Measurements from ENCODE around the gene CD79B. TPM values are rescaled to one million over a fixed set of nuclear protein-coding genes. Genes with fewer than 3 reads are reported as not detected.
"Not testable (repeated sequence)": the region's sequence is repeated elsewhere in the genome, so short reads cannot be mapped to it uniquely, and the experiment has no call there.

The CD79B gene
- total and polyA plus RNA-seq, 5 experiments from 2014 or later = 14.5 to 42.8 (median 21.9) TPM

DNA sequence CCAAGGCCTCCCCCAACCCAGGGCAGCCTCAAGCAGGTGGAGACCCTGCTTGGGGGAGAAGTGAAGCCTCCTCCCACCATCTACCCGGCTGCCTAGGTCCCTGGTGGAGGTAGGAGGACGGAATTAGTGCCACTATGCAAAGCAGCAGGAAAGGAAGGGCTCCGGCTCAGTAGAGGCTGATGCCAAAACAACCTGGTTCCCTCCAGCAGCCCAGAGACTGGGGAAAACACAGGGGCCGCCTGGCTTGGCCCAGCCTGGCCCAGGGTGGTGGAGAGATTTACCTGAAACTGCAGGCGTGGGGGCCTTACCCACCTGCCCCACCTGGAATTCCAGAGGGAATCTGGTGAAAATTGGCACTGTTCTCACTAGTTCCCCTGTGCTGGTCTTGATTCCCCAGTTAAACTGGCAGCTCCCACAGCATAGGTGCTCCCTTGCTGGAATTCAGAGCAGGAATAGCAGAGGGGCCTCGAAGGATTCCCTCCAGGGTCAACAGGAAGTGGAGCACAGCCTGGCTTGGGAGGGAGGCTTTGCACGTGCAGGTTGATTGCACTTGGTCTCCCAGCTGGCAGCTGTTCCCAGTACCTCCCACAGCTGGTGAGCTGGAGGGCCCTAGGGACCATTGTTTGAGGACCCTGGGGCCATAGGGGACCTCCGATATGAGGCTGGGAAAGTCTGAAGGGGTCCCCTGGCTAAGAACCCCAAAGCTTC, 4.5 kb downstream of the CD79B start:
- H3K4me1 Mint-ChIP-seq = peaks cover 11 to 54% (median 24%) of the 10 kb centered on the region in 4 donors
- DNase-seq (no peak), ATAC-seq (no peak)
- H3K27ac Mint-ChIP-seq = peak overlapping the region in 2 of 10 donors; percentile 30 to 72
- no peaks in the 10 kb centered on the region for H3K27me3 Mint-ChIP-seq
- POLR2A ChIA-PET = interaction anchor here (1.8 kb wide), 1 partner anchor 19 kb away, joined by 8 read pairs; no protein-coding TSS in a partner anchor
- H3K36me3 Mint-ChIP-seq = peaks cover 0 to 3% (median 0%) of the 10 kb centered on the region in 3 donors
- H3K4me3 Mint-ChIP-seq = peak overlapping the region in 2 of 10 donors; percentile 14 to 76
- no peaks in the 10 kb centered on the region for H3K9me3 Mint-ChIP-seq

DNA sequence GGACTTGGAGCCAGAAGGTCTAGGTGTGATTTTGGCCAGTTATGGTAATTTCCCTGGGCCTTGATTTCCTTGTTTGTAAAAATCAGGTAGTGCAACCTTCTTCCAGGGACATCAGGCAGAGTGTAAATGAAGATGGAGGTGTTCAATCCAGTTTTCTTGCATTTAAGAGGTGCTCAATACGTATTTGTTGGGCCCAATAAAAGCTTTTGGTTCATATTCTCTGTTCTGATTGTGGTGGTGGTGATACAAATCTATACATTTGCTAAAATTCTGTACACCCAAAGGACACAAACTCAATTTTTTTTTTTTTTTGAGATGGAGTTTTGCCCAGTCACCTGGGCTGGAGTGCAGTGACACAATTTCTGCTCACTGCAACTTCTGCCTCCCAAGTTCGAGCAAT, 6.0 kb downstream of the CD79B start:
- POLR2A ChIA-PET = interaction anchor here (1.8 kb wide), 1 partner anchor 20 kb away, joined by 8 read pairs; no protein-coding TSS in a partner anchor
- H3K9me3 Mint-ChIP-seq = no peaks in the 10 kb centered on the region
- H3K4me3 Mint-ChIP-seq = no peak overlapping the region
- no peaks in the 10 kb centered on the region for H3K27me3 Mint-ChIP-seq
- H3K4me1 Mint-ChIP-seq = peaks cover 7 to 50% (median 10%) of the 10 kb centered on the region in 4 donors
- peaks cover 0 to 3% (median 0%) of the 10 kb centered on the region in 3 donors for H3K36me3 Mint-ChIP-seq
- DNase-seq (no peak), ATAC-seq (no peak)
- H3K27ac Mint-ChIP-seq = peak overlapping the region in 3 of 10 donors; percentile 1 to 75 (median 13)

DNA sequence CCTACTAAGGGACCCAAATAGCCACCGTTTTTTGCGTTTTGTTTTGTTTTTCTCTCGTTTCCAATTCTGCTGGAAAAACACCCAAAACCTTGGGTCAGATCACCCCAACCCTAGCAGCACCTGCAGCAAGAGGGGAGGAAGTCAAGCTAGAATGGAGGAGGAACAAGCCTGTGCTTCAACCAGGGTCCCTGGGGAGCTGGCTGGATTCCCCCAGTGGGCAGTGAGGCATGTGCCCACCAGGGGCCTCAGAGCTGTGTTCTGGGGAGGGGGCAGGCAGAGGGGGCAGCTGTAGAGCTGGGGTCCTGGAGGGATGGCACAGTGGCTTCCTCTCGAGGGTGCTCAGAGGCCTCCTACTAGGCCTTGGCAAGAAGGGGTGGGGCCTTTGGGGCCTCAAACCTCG, 6.5 kb downstream of the CD79B start:
- H3K27ac Mint-ChIP-seq = peak overlapping the region in 2 of 10 donors; percentile 14 to 75
- DNase-seq = peak in 1 of 10 donors; percentile 54
- POLR2A ChIA-PET = interaction anchor here (1.1 kb wide), 1 partner anchor 95 kb away, joined by 3 read pairs; the partner anchor contains the start of gene ICAM2
- peak in 1 of 2 donors; percentile 58 for ATAC-seq
- peak overlapping the region in 1 of 10 donors; percentile 36 for H3K4me3 Mint-ChIP-seq
- peaks cover 0 to 3% (median 0%) of the 10 kb centered on the region in 3 donors for H3K36me3 Mint-ChIP-seq
- H3K4me1 Mint-ChIP-seq = peaks cover 3 to 51% (median 5%) of the 10 kb centered on the region in 4 donors
- H3K9me3 Mint-ChIP-seq = no peaks in the 10 kb centered on the region
- H3K27me3 Mint-ChIP-seq = no peaks in the 10 kb centered on the region

DNA sequence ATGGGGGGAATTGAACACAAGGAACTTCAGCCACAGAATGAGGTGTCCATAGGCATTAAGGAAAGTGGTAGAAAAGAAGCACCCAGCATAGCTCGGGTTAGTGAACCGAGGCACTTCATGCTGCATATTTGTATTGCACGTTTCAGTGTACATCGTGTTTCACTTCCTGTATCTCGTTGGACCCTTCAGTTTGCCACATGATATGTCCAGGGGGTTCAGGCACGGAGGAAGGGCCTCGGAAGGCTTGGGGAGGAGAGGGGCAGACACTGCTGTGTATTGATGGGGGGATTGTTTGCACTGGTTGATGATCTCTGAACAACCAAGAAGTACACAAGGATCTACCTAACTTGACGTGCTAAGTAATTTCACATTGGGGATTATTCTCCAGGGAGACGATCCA, 9.7 kb downstream of the CD79B start:
- peak in 1 of 10 donors; percentile 19 for DNase-seq
- POLR2A ChIA-PET, H3K27me3 Mint-ChIP-seq, H3K36me3 Mint-ChIP-seq, ATAC-seq, H3K9me3 Mint-ChIP-seq: not testable (repeated sequence)
- H3K27ac Mint-ChIP-seq = peak overlapping the region in 3 of 10 donors; percentile 60 to 87 (median 82)
- peak overlapping the region in 2 of 10 donors; percentile 43 to 65 for H3K4me3 Mint-ChIP-seq
- H3K4me1 Mint-ChIP-seq = peaks cover 4 to 54% (median 9%) of the 10 kb centered on the region in 4 donors

DNA sequence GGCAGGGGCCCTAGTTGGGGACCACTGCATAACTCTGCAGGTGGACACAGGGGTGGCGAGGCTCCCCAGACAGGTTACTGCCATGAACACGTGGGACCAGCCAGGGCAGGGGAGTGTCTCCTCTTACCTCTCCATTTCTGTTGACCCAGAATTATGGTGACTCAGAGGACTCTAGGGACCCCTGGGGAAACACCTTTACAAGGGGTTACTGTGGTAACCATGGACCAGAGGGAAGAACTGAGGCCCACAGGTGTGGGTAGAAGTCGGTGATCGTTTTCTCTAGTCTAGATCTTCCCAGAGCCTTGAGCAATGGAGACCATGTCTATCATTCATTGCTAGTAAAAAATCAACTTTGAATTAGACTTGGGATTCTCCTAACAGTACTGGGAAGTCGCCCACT, 11.4 kb downstream of the CD79B start:
- not testable (repeated sequence) for H3K36me3 Mint-ChIP-seq, H3K27me3 Mint-ChIP-seq, ATAC-seq, DNase-seq, H3K9me3 Mint-ChIP-seq, H3K4me3 Mint-ChIP-seq
- H3K4me1 Mint-ChIP-seq = peaks cover 4 to 52% (median 9%) of the 10 kb centered on the region in 4 donors
- peak overlapping the region in 3 of 10 donors; percentile 11 to 36 (median 25) for H3K27ac Mint-ChIP-seq
- POLR2A ChIA-PET = interaction anchor here (2.3 kb wide), 1 partner anchor 105 kb away, joined by 14 read pairs; no protein-coding TSS in a partner anchor

DNA sequence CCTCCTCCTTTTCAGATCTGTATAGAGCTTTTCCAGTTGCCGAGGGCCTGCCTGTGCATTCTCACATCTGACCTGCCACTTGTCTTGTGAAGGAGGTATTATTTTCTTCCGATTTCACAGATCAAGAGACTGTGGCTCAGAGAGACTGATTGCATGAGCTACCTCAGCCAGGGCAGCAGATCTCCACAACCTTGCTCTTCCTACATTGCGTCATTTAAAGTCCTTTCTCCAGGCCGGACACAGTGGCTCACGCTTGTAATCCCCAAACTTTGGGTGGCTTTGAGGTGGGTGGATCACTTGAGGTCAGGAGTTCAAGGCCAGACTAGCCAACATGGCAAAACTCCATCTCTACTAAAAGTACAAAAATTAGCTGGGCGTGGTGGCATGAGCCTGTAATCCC, 12.1 kb downstream of the CD79B start:
- H3K4me1 Mint-ChIP-seq = peaks cover 4 to 52% (median 9%) of the 10 kb centered on the region in 4 donors
- not testable (repeated sequence) for H3K4me3 Mint-ChIP-seq, H3K9me3 Mint-ChIP-seq, DNase-seq, H3K27me3 Mint-ChIP-seq, ATAC-seq, H3K36me3 Mint-ChIP-seq
- POLR2A ChIA-PET = interaction anchor here (1.2 to 2.8 kb wide), 8 partner anchors 12 to 213 kb away, joined by 5 to 23 read pairs (median 8); partner anchors contain the start of genes CD79B and ICAM2
- peak overlapping the region in 1 of 10 donors; percentile 72 for H3K27ac Mint-ChIP-seq

DNA sequence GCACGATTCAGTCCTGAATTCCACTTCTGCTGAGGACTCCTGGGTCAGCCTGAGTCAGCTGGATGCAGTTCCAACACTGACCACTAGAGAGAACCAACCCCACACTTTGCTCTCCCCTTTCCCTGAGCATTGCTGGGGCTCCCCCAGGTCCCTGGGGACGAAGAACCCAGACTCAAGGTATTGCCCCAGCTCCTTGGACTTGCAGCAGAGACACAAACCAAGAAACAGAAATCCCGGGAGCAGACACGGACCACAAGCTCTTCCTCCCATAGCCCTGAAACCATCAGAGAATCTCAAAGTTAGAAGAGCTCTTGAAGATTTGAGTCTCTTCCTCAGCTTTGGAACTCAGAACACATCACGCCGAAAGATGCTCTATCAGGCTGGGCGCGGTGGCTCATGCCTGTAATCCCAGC, 12.8 kb downstream of the CD79B start:
- peak overlapping the region in 7 of 10 donors; percentile 12 to 87 (median 43) for H3K27ac Mint-ChIP-seq
- ATAC-seq (peak; percentile 92 to 96), DNase-seq (peak; percentile 48 to 83 (median 74))
- no peaks in the 10 kb centered on the region for H3K9me3 Mint-ChIP-seq
- POLR2A ChIA-PET = interaction anchor here (1.0 to 2.8 kb wide), 12 partner anchors 13 to 226 kb away, joined by 3 to 23 read pairs (median 8); partner anchors contain the start of genes CD79B, ICAM2 and PRR29
- no peaks in the 10 kb centered on the region for H3K36me3 Mint-ChIP-seq
- peaks cover 0 to 5% (median 0%) of the 10 kb centered on the region in 5 donors for H3K27me3 Mint-ChIP-seq
- H3K4me1 Mint-ChIP-seq = peaks cover 4 to 48% (median 9%) of the 10 kb centered on the region in 4 donors
- H3K4me3 Mint-ChIP-seq = peak overlapping the region in 1 of 10 donors; percentile 66

DNA sequence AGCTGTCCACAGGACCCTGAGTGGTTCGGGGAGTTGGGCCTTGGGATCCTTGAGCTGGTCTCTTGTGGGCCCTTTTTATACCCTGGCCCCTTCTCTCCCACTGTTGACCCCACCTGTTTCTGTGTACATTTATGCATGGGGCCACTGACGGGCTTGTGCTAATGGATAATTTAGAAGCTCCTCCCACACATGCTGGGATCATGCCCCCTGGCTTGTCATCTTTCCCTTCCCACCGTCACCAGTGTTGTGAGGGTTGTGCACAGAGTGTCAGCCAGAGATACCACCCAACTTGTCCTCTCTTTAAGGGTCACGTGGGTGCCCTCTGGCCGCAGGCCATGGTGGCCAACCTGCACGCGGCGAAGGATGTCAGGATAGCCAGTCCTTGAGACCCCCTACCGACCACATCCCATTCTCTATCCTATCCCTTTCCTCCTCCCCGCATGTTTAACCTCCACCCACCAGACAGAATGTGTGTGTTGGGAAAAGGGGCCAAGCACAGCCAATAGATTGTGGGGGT, 13.3 kb downstream of the CD79B start, which contains the start of gene GH1:
Gene GH1 (minus strand): TSS at position 51 of the 517 bp plus-strand sequence. CDS start 63 bp downstream, outside the sequence.
- POLR2A ChIA-PET = interaction anchor here (0.7 to 2.8 kb wide), 12 partner anchors 13 to 227 kb away, joined by 3 to 23 read pairs (median 8); partner anchors contain the start of genes CD79B, ICAM2 and PRR29
- Mint-ChIP-seq H3K4me1 (peaks cover 4 to 47% (median 9%) of the 10 kb centered on the region in 4 donors), H3K27ac (peak within 1 kb of the TSS in 7 of 10 donors; percentile 12 to 87 (median 43)), H3K4me3 (peak within 1 kb of the TSS in 1 of 10 donors; percentile 66)
- DNase-seq, H3K9me3 Mint-ChIP-seq, H3K36me3 Mint-ChIP-seq, H3K27me3 Mint-ChIP-seq, ATAC-seq: not testable (repeated sequence)

DNA sequence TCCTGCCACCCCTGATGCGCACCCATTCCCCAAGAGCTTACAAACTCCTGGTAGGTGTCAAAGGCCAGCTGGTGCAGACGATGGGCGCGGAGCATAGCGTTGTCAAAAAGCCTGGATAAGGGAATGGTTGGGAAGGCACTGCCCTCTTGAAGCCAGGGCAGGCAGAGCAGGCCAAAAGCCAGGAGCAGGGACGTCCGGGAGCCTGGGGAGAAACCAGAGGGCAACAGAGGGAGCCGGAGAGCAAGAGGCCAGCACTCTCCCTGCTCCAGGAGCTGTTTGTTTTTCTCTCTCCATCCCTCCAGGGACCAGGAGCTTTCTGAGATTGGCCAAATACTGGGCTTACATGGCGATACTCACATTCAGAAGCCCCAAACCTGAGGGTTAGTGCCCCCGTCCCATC, 13.8 kb downstream of the CD79B start:
- ATAC-seq (no peak), DNase-seq (no peak)
- H3K4me3 Mint-ChIP-seq = no peak overlapping the region
- peak overlapping the region in 1 of 10 donors; percentile 19 for H3K27ac Mint-ChIP-seq
- POLR2A ChIA-PET = interaction anchor here (0.7 to 2.8 kb wide), 9 partner anchors 28 to 227 kb away, joined by 3 to 23 read pairs (median 8); partner anchors contain the start of gene ICAM2
- H3K4me1 Mint-ChIP-seq = peaks cover 4 to 46% (median 9%) of the 10 kb centered on the region in 4 donors
- peaks cover 0 to 5% (median 0%) of the 10 kb centered on the region in 5 donors for H3K27me3 Mint-ChIP-seq
- no peaks in the 10 kb centered on the region for H3K36me3 Mint-ChIP-seq
- H3K9me3 Mint-ChIP-seq = no peaks in the 10 kb centered on the region

DNA sequence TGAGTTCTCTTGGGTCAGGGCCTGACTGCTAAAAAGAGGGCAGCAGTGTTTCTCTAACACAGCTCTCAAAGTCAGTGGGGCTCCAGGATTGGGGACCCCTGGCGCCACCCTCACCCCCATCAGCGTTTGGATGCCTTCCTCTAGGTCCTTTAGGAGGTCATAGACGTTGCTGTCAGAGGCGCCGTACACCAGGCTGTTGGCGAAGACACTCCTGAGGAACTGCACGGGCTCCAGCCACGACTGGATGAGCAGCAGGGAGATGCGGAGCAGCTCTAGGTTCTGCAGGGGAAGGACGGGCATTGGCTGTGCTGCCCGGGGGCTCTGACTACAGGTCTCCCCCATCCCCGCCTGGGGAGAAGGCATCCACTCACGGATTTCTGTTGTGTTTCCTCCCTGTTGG, 14.5 kb downstream of the CD79B start:
- Mint-ChIP-seq H3K27ac (peak overlapping the region in 1 of 10 donors; percentile 59), H3K36me3 (no peaks in the 10 kb centered on the region), H3K4me1 (peaks cover 4 to 43% (median 9%) of the 10 kb centered on the region in 4 donors), H3K9me3 (no peaks in the 10 kb centered on the region), H3K4me3 (no peak overlapping the region), H3K27me3 (peaks cover 0 to 5% (median 0%) of the 10 kb centered on the region in 5 donors)
- POLR2A ChIA-PET = interaction anchor here (2.5 to 2.8 kb wide), 3 partner anchors 29 to 103 kb away, joined by 8 to 23 read pairs (median 13); partner anchors contain the start of gene ICAM2
- no peak for DNase-seq
- no peak for ATAC-seq

DNA sequence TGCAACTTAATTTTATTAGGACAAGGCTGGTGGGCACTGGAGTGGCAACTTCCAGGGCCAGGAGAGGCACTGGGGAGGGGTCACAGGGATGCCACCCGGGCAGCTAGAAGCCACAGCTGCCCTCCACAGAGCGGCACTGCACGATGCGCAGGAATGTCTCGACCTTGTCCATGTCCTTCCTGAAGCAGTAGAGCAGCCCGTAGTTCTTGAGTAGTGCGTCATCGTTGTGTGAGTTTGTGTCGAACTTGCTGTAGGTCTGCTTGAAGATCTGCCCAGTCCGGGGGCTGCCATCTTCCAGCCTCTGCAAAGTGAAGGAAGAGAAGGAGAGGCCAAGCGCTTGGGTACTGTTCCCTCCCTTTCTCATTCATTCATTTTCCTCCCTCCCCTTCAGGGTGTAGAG, 14.9 kb downstream of the CD79B start:
- H3K36me3 Mint-ChIP-seq, POLR2A ChIA-PET, H3K9me3 Mint-ChIP-seq, H3K27me3 Mint-ChIP-seq, ATAC-seq, H3K4me3 Mint-ChIP-seq, DNase-seq: not testable (repeated sequence)
- H3K4me1 Mint-ChIP-seq = peaks cover 4 to 41% (median 10%) of the 10 kb centered on the region in 4 donors
- peak overlapping the region in 1 of 10 donors; percentile 59 for H3K27ac Mint-ChIP-seq

DNA sequence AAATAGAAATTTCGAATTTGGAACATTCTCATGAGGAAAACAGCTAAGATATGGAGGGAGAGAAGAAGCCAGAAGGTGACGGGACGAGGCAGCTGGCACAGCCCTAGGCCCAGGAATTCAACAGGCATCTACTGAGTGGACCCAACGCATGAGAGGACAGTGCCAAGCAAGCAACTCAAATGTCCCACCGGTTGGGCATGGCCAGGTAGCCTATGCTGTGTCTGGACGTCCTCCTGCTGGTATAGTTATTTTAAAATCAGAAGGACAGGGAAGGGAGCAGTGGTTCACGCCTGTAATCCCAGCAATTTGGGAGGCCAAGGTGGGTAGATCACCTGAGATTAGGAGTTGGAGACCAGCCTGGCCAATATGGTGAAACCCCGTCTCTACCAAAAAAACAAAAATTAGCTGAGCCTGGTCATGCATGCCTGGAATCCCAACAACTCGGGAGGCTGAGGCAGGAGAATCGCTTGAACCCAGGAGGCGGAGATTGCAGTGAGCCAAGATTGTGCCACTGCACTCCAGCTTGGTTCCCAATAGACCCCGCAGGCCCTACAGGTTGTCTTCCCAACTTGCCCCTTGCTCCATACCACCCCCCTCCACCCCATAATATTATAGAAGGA, 15.5 kb downstream of the CD79B start:
- H3K36me3 Mint-ChIP-seq = no peaks in the 10 kb centered on the region

More for the DNA sequence above, 15.5 kb downstream of the CD79B start:
- ATAC-seq (no peak), DNase-seq (no peak)
- Mint-ChIP-seq H3K27ac (no peak overlapping the region), H3K4me1 (peaks cover 4 to 39% (median 10%) of the 10 kb centered on the region in 4 donors), H3K27me3 (peaks cover 0 to 5% (median under 1%) of the 10 kb centered on the region in 5 donors), H3K4me3 (no peak overlapping the region), H3K9me3 (no peaks in the 10 kb centered on the region)
- POLR2A ChIA-PET = no interaction called here
